Uterus (tissue), 2 donors: ENCODE data around the gene TOMM40.

Experiments used
- POLR2A ChIP-seq, 2 donors: fragments of 450-650 bp; IDR thresholded peaks; one replicate each; pipeline ENCODE4 v1.6.1; 2016; ENCODE audit warnings: antibody characterized with exemption in 2 of 2, mild to moderate bottlenecking in 1 of 2, moderate library complexity in 1 of 2
- TF ChIP-seq, protein P1 (sequence below), 4 experiments: fragments of 200-600 bp in 2 of 4; fragments of 450-650 bp in 2 of 4; sonication (generic) in 2 of 4; IDR thresholded peaks; one replicate each; pipeline ENCODE4 v1.5.1; 2016 to 2019; ENCODE audit warnings: antibody characterized with exemption in 4 of 4, mild to moderate bottlenecking in 2 of 4, moderate library complexity in 1 of 4

- TF ChIP-seq, protein P1, sequence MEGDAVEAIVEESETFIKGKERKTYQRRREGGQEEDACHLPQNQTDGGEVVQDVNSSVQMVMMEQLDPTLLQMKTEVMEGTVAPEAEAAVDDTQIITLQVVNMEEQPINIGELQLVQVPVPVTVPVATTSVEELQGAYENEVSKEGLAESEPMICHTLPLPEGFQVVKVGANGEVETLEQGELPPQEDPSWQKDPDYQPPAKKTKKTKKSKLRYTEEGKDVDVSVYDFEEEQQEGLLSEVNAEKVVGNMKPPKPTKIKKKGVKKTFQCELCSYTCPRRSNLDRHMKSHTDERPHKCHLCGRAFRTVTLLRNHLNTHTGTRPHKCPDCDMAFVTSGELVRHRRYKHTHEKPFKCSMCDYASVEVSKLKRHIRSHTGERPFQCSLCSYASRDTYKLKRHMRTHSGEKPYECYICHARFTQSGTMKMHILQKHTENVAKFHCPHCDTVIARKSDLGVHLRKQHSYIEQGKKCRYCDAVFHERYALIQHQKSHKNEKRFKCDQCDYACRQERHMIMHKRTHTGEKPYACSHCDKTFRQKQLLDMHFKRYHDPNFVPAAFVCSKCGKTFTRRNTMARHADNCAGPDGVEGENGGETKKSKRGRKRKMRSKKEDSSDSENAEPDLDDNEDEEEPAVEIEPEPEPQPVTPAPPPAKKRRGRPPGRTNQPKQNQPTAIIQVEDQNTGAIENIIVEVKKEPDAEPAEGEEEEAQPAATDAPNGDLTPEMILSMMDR (IDR thresholded peaks at IDR 0.05) = no peak
- no peak for TF ChIP-seq POLR2A (IDR thresholded peaks at IDR 0.05)
Measured at GRCh38 chr19:44905437-44906160, 14.5 kb downstream of the TOMM40 start, which contains the start of gene APOE.
